Muscle layer of colon (tissue), 2 donors: ENCODE results near the gene RSPH6A.

ENCODE experiments used
- H3K27ac ChIP-seq: one replicate; pipeline ENCODE4 v1.7.0; 2013; ENCODE audit warnings: low read depth, mild to moderate bottlenecking, low read length, moderate library complexity
- H3K27me3 ChIP-seq, 2 donors: one replicate each; pipeline ENCODE4 v1.7.0; 2013; ENCODE audit warnings: low read length in 2 of 2, mild to moderate bottlenecking in 2 of 2; ENCODE audit not compliant: insufficient read depth in 2 of 2, control insufficient read depth in 1 of 2
- H3K36me3 ChIP-seq: one replicate; pipeline ENCODE4 v1.7.0; 2013; ENCODE audit warnings: mild to moderate bottlenecking, low read length; ENCODE audit not compliant: insufficient read depth
- H3K4me1 ChIP-seq: one replicate; pipeline ENCODE4 v1.7.0; 2013; ENCODE audit warnings: mild to moderate bottlenecking, low read length; ENCODE audit not compliant: insufficient read depth
- H3K4me3 ChIP-seq, 2 donors: one replicate each; pipeline ENCODE4 v1.7.0; 2013; ENCODE audit warnings: low read length in 2 of 2, low read depth in 1 of 2, mild to moderate bottlenecking in 1 of 2, moderate library complexity in 1 of 2
- H3K9ac ChIP-seq: one replicate; pipeline ENCODE4 v1.7.0; 2013; ENCODE audit warnings: low read length
- H3K9me3 ChIP-seq: one replicate; pipeline ENCODE4 v1.7.0; 2013; ENCODE audit warnings: mild to moderate bottlenecking, low read length
- donor health status: abdominal sarcoma.
- donor health status: Adenocarcinoma of cecum.

The RSPH6A gene

DNA sequence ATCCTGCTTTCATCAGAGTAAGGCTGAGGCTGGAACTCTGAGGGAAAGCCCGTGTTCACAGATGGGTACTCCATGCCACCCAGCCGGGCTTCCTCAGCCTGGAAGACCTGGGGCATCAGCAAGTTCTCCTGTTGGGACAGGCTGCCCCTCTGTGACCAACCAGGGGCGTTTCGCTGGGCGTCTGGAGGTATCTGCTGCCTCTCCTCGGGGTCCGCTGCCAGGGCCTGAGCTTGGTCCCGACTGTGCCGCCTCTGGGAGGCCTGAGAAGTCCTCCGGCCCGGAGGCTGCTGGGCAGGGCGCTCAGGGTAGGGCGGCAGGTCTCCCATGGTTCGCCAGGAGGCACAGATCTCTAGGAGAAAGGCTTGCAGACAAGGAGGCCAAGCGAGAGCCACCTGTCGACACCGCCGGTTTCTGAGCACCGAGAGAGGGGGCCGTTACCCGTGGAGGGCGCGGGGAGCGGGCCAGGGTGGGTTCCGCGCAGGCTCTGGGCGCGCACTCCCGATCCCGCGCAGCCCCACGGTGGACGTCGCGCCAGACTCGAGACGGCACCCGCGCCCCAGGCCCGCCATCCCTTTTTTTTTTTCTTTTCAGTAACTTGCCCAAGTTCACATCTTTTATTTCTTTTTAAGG is at the start of gene RSPH6A:
TSS of gene RSPH6A (minus strand) at position 458 of the 630 bp plus-strand sequence. CDS start at position 326, 132 bp downstream.
- Histone ChIP-seq H3K4me3 (no peak within 1 kb of the TSS), H3K4me1 (no peaks in the 10 kb centered on the region), H3K9me3 (no peaks in the 10 kb centered on the region), H3K36me3 (no peaks in the 10 kb centered on the region), H3K27me3 (peaks cover 0 to 39% of the 10 kb centered on the region in 2 donors), H3K27ac (no peak within 1 kb of the TSS), H3K9ac (no peak within 1 kb of the TSS)

DNA sequence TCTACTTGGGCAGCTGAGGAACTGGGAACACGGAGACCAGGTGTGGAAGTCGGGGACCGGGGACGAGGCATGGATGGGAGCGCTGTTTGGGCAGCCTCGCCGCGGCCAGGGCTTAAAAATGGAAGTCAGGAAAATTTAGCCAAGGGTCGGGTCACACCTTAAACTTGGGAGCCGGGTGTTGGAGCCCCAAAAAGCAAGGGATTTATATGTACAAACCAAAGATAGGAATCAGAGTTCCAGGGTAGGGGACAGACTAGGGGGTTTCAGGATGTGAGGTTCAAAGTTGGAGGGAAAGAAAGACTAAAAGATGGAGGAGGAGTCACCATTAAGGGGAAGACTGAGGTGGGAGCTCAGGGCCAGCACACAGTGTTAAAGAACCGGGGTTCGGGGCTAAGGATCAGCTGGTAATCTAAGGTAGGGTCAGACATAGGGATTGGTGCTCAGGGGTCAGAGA is 49.5 kb upstream of the RSPH6A start:
- H3K36me3 ChIP-seq, result no peaks in the 10 kb centered on the region
- no peaks in the 10 kb centered on the region for H3K9me3 ChIP-seq
- peaks cover 15 to 19% of the 10 kb centered on the region in 2 donors for H3K27me3 ChIP-seq
- H3K9ac ChIP-seq, result no peak overlapping the region
- H3K4me1 ChIP-seq, result peaks cover 16% of the 10 kb centered on the region
- H3K27ac ChIP-seq, result no peak overlapping the region
- H3K4me3 ChIP-seq, result no peak overlapping the region

DNA sequence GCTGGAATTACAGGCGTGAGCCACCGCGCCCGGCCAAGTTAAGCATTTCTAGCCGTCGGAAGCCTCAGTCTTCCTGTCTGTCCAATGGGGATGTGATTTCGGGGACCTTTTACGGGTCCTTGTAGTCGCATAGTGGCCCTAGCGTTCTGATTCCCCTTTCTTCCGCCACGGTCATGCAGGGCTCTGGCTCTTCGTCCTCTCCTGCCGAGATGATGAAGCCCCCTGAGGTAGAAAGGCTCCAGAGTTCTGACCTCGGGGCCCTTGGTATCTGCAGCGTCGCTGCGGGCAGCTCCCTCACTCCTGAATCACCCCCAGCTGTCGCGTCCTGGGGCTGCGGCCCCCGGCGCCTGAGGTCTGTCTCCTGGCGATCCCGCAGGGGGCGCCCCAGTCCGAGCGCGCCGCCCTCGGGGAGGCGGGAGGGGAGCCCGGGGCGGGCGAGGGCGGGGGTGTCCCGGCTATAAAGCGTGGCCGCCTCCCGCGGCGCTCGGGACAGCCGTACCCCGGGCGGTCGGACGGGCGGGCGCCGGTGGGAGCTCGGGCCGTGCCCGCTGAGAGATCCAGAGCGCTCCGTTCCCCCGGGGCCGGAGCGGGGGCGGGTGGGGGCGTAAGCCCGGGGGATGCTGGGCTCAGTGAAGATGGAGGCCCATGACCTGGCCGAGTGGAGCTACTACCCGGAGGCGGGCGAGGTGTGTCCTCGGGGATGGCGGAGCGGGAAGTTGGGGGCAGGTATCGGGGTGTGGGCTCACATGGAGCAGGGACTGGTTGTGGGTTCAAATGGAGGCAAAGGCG is 48.9 kb upstream of the RSPH6A start, which contains the start of gene FOXA3:
TSS of gene FOXA3 (plus strand) at position 487 of the 789 bp plus-strand sequence. CDS start at position 618, 131 bp downstream.
- H3K36me3 ChIP-seq, result no peaks in the 10 kb centered on the region
- H3K9me3 ChIP-seq, result no peaks in the 10 kb centered on the region
- peaks cover 15 to 19% of the 10 kb centered on the region in 2 donors for H3K27me3 ChIP-seq
- H3K4me1 ChIP-seq, result peaks cover 16% of the 10 kb centered on the region
- no peak within 1 kb of the TSS for H3K27ac ChIP-seq
- no peak within 1 kb of the TSS for H3K9ac ChIP-seq
- peak within 1 kb of the TSS; percentile 52 to 58 for H3K4me3 ChIP-seq

DNA sequence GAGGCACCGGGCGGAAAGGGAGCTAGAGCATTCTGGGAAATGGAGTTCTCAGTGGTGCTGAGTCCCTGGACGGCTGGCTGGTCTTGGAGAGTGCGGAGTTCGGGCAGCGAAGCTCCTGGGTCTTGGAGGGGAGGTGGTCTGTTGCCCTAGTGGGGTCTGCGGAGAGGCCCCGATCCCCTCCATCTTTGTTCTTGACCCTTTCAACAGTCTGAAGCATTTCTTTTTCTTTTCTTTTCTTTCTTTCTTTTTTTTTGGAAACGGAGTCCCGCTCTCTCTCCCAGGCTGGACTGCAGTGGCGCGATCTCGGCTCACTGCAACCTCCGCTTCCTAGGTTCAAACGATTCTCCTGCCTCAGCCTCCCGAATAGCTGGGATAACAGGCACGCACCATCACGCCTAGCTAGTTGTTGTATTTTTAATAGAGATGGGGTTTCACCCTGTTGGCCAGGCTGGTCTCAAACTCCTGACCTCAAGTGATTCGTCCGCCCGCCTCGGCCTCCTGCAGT is 48.3 kb upstream of the RSPH6A start:
- H3K4me3 ChIP-seq, result peak overlapping the region; percentile 52 to 58
- no peaks in the 10 kb centered on the region for H3K36me3 ChIP-seq
- no peak overlapping the region for H3K27ac ChIP-seq
- peaks cover 15 to 19% of the 10 kb centered on the region in 2 donors for H3K27me3 ChIP-seq
- H3K9me3 ChIP-seq, result no peaks in the 10 kb centered on the region
- H3K9ac ChIP-seq, result no peak overlapping the region
- peaks cover 16% of the 10 kb centered on the region for H3K4me1 ChIP-seq

DNA sequence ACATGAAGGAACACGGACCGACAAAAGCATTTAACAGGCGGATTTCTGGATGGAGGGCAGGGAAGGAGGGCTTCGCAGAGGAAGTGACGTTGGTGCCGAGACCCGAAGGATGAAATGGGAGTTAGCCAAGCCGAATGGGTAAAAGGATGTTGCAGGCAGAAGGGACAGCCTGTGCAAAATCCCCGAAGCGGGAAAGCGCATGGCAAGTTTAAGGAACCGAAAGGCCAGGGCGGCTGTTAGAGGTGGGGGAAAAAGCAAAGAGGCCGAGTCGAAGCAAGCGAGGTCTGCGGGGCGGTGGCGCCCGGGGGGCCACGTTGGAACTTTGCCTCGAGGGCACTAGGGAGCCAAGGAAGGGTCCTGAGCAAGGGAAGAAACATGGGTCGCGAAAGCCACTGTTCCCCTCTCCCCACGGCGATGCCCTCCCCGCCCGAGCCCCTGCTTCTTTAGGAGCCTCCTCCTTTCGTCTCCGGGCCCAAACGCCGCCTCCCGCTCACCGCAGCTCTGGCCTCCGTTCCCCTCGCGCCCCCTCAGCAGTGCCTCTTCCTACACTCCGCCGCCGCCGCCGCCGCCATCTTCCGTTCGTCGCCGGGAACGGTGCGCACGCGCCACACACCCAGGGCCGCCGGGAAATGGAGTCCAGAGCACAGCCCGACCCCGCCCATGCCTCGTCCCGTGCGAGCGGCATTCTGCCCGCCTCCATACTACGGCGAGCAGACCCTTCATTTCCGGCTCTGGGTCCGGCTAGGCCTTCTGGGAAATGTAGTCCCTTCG is 47.6 kb upstream of the RSPH6A start, which contains the start of gene SYMPK:
TSS of gene SYMPK (minus strand) at position 584 of the 771 bp plus-strand sequence. CDS start 8,652 bp downstream, outside the sequence.
- H3K27me3 ChIP-seq, result peaks cover 15 to 19% of the 10 kb centered on the region in 2 donors
- peak within 1 kb of the TSS; percentile 81 for H3K9ac ChIP-seq
- peaks cover 16% of the 10 kb centered on the region for H3K4me1 ChIP-seq
- peak within 1 kb of the TSS; percentile 77 for H3K27ac ChIP-seq
- no peaks in the 10 kb centered on the region for H3K36me3 ChIP-seq
- no peaks in the 10 kb centered on the region for H3K9me3 ChIP-seq
- peak within 1 kb of the TSS; percentile 52 to 87 for H3K4me3 ChIP-seq

DNA sequence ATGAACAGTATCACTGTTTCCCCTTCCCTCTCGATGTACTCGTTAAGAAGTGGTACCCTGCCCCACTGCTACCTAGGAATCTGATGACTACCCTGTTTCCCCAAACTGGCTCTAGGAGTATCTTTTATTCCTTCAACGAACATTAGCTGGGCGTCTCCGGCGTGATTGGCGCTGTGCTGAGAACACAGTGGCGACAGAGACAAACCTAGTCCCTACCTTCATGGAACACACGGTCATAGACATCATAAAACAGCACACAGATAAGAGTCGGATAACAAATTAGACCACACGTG is 47.1 kb upstream of the RSPH6A start:
- H3K4me3 ChIP-seq, result peak overlapping the region; percentile 45 to 87
- no peaks in the 10 kb centered on the region for H3K9me3 ChIP-seq
- H3K36me3 ChIP-seq, result no peaks in the 10 kb centered on the region
- peaks cover 16% of the 10 kb centered on the region for H3K4me1 ChIP-seq
- H3K27ac ChIP-seq, result peak overlapping the region; percentile 77
- H3K27me3 ChIP-seq, result peaks cover 15 to 19% of the 10 kb centered on the region in 2 donors
- H3K9ac ChIP-seq, result peak overlapping the region; percentile 81

DNA sequence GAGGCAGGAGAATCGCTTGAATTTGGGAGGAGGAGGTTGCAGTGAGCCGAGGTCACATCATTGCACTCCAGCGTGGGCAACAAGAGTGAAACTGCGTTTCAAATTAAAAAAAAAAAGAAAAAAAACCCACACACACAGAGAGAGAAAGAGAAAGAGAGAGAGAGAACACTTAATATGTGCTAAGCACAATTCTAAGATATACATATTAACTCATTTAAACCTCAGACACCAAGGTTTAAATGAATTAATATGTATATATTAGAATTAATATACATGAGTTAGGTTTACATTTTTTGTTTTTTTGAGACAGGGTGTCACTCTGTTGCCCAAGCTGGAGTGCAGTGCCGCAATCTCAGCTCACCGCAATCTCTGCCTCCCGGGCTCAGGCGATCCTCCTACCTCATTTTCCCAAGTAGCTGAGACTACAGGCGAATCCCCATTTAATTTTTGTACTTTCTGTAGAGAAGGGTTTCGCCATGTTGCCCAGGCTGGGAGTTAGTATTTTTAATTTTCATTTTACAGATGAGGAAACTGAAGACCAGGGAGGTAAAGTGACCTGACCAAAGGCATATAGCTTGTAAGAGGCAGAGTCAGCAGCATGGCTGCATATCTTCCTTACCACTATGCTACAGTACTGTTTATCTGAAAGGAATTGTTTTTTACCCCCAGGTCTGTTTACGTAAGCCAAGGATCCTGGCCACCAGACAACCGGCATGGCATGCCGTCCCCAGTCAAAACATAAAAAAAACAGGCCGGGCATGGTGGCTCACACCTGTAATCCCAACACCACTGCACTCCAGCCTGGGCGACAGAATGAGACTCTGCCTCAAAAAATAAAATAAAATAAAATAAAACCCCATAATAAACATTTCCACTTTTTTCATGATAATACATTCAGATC is 45.5 kb upstream of the RSPH6A start:
- no peaks in the 10 kb centered on the region for H3K36me3 ChIP-seq
- peaks cover 16% of the 10 kb centered on the region for H3K4me1 ChIP-seq
- no peak overlapping the region for H3K4me3 ChIP-seq
- H3K9me3 ChIP-seq, result no peaks in the 10 kb centered on the region
- no peak overlapping the region for H3K9ac ChIP-seq
- no peak overlapping the region for H3K27ac ChIP-seq
- H3K27me3 ChIP-seq, result peaks cover 15 to 19% of the 10 kb centered on the region in 2 donors

DNA sequence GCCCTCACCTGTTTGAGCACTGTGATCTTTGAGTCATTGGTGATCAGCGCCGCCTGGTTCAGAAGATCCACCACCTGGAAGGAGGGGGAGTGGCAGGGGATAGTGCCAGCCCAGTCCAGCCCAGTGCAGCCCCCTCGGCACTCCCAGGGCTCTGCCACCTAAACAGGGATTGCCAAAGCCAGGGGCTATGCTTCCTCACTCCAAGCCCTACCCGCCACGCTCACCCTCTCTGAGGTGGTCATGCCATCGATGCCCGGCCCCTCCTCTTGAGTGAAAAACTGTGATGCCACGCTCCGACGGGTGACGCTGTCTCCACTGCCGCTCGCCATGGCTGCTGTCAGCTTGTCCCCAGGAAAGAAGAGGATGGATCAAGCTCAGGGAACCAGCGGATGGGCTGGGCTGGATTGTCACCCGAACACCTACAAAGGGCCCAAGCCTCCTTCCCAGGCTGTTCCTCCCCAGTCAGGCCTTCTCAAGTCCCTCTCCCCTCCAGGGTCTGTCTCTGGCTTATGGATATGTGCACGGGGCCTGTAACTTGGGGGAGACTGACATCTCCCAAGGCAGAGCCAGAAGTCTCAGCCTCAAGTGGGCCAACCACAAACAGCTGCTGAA is 39.2 kb upstream of the RSPH6A start:
- peaks cover 40% of the 10 kb centered on the region for H3K36me3 ChIP-seq
- no peaks in the 10 kb centered on the region for H3K27me3 ChIP-seq
- H3K4me3 ChIP-seq, result no peak overlapping the region
- no peaks in the 10 kb centered on the region for H3K4me1 ChIP-seq
- H3K9ac ChIP-seq, result no peak overlapping the region
- no peaks in the 10 kb centered on the region for H3K9me3 ChIP-seq
- H3K27ac ChIP-seq, result no peak overlapping the region

DNA sequence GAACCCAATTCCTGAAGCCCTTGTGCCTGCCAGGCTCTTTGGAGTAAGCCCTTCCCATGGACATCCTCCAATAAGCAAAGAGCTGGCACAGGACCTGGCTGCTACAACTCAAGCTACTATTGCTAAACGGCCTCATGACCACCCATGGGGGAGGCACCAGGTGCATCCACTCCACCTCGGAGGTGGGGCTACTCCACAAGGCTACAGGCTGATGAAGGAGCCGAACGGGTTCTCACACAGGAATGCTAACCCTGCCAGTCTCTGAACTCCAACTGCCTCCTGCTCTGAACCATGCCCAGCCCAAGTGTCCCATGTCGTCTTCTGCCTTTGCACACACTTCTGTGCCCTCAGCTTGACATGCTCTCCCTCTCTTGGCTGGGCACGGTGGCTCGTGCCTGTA is 37.9 kb upstream of the RSPH6A start:
- Histone ChIP-seq H3K4me1 (no peaks in the 10 kb centered on the region), H3K27ac (no peak overlapping the region), H3K9ac (no peak overlapping the region), H3K4me3 (no peak overlapping the region), H3K27me3 (no peaks in the 10 kb centered on the region), H3K36me3 (peaks cover 52% of the 10 kb centered on the region), H3K9me3 (no peaks in the 10 kb centered on the region)

DNA sequence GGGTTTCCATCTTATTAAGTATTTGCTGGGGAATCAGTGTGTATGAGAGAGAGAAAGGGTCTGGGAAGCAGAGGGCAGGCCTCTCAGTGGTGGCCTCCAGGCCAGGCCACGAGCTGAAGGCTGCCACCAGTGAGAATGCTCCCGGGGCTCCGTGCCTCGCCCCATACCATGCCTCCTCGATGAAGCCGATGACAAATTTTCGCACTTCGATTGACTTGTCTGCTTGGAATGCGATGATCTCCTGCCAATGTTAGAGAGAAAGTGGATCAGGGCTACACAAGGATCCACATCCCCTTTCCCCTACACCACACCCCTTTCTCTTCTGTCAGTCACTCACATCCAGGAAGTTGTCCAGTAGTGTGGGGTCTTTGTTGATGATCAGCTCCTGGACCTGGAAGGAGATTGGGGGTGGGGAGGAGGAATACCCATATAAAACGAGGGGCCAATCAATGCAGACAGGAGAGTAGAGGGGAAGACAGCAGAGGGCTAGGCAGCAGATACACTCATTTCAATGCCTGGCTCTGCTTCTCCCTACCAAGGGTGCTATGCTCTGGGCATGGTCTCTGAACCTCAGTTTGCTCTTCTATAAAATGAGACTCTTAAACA is 37.1 kb upstream of the RSPH6A start:
- H3K27me3 ChIP-seq, result no peaks in the 10 kb centered on the region
- H3K4me1 ChIP-seq, result no peaks in the 10 kb centered on the region
- no peak overlapping the region for H3K4me3 ChIP-seq
- peaks cover 59% of the 10 kb centered on the region for H3K36me3 ChIP-seq
- no peaks in the 10 kb centered on the region for H3K9me3 ChIP-seq
- no peak overlapping the region for H3K27ac ChIP-seq
- H3K9ac ChIP-seq, result no peak overlapping the region
